Parathyroid adenoma (tissue), 2 donors: ENCODE results near the gene CDK5RAP2.

Source experiments
- H2AFZ ChIP-seq: fragments of 300-600 bp; sonication (generic); one replicate; pipeline ENCODE4 v1.7.0; 2017; ENCODE audit warnings: antibody characterized with exemption, mild to moderate bottlenecking
- H3K27ac ChIP-seq: fragments of 300-600 bp; sonication (generic); one replicate; pipeline ENCODE4 v1.7.0; 2017
- H3K27me3 ChIP-seq: fragments of 300-600 bp; sonication (generic); one replicate; pipeline ENCODE4 v1.7.0; 2017; ENCODE audit warnings: low read length; ENCODE audit not compliant: control insufficient read depth, insufficient read depth
- H3K36me3 ChIP-seq: fragments of 300-600 bp; sonication (generic); one replicate; pipeline ENCODE4 v1.7.0; 2017; ENCODE audit warnings: low read length; ENCODE audit not compliant: control insufficient read depth, insufficient read depth
- H3K4me1 ChIP-seq: fragments of 300-600 bp; sonication (generic); one replicate; pipeline ENCODE4 v1.7.0; 2017; ENCODE audit warnings: control low read depth
- H3K4me2 ChIP-seq: fragments of 300-600 bp; sonication (generic); one replicate; pipeline ENCODE4 v1.7.0; 2017; ENCODE audit warnings: low read length
- H3K4me3 ChIP-seq: fragments of 300-600 bp; sonication (generic); one replicate; pipeline ENCODE4 v1.7.0; 2017; ENCODE audit warnings: low read depth, low read length
- H3K79me2 ChIP-seq: fragments of 300-600 bp; sonication (generic); one replicate; pipeline ENCODE4 v1.7.0; 2017; ENCODE audit warnings: control low read depth
- H3K9ac ChIP-seq: fragments of 300-600 bp; sonication (generic); one replicate; pipeline ENCODE4 v1.7.0; 2017; ENCODE audit warnings: mild to moderate bottlenecking
- H3K9me3 ChIP-seq: fragments of 300-600 bp; sonication (generic); one replicate; pipeline ENCODE4 v1.7.0; 2017; ENCODE audit warnings: low read length; ENCODE audit not compliant: control insufficient read depth
- TF ChIP-seq, protein P1 (sequence below): fragments of 300-600 bp; sonication (generic); IDR thresholded peaks from one replicate; pipeline ENCODE4 v1.7.0; 2017; ENCODE audit warnings: antibody characterized with exemption, mild to moderate bottlenecking
- donor health status: primary hyperparathyroidism.

The CDK5RAP2 gene

DNA sequence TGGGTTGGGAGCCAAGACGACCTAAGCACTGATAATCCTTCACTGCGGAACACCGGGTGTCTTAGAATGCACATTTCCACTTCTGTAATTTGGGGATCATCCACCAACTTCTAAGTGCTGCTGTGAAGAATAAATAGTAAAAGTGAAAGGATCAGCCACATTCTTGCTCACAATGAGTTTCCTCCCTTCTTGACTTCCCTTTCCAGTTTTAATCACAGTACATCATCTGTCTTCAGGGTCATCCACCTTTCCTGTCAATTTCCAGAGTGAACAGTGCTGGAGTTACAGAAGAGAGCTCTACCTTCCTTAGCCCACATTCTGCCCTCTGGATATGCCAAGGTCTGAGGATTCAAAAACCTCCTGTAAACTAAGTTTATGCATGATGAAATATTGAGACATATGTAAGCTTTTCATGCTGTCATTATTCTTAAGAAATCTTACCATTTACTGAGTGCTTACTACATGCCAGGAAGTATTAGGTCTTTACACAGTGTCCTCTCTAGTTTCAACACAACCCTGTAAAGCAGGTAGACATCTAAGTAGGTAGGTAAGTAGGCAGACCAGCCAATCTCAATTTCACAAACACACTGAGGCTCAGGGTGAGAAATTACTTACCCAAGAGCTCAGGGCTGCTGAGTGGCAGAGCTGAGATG is 105.2 kb downstream of the CDK5RAP2 start:
- Histone ChIP-seq H3K4me1 (peaks cover 6% of the 10 kb centered on the region), H2AFZ (no peak overlapping the region), H3K9me3 (no peaks in the 10 kb centered on the region), H3K27ac (no peak overlapping the region), H3K4me3 (no peak overlapping the region), H3K27me3 (no peaks in the 10 kb centered on the region), H3K9ac (no peak overlapping the region), H3K79me2 (no peaks in the 10 kb centered on the region), H3K4me2 (no peak overlapping the region), H3K36me3 (no peaks in the 10 kb centered on the region)
- TF ChIP-seq, protein P1, sequence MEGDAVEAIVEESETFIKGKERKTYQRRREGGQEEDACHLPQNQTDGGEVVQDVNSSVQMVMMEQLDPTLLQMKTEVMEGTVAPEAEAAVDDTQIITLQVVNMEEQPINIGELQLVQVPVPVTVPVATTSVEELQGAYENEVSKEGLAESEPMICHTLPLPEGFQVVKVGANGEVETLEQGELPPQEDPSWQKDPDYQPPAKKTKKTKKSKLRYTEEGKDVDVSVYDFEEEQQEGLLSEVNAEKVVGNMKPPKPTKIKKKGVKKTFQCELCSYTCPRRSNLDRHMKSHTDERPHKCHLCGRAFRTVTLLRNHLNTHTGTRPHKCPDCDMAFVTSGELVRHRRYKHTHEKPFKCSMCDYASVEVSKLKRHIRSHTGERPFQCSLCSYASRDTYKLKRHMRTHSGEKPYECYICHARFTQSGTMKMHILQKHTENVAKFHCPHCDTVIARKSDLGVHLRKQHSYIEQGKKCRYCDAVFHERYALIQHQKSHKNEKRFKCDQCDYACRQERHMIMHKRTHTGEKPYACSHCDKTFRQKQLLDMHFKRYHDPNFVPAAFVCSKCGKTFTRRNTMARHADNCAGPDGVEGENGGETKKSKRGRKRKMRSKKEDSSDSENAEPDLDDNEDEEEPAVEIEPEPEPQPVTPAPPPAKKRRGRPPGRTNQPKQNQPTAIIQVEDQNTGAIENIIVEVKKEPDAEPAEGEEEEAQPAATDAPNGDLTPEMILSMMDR: no peak

DNA sequence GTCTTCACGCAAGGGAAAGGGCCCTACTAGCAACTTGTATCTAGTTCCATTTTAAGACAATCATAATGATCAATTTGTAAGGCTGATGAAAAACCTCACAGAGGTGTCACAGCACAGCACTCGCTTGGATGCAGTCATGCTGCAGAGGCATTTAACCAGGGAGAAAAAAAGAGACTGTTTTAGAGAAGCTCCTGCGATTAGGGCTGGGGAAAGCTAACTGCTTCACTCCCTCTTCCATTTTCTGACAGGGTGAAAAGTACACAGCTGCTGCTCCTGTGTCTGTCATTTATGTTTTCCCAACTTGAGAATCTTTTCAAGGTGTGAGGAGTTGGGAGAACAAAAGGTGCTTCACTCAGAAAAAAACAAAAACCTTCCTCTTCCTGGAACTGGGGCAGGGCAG is 106.4 kb downstream of the CDK5RAP2 start:
- Histone ChIP-seq H2AFZ (no peak overlapping the region), H3K36me3 (no peaks in the 10 kb centered on the region), H3K27me3 (no peaks in the 10 kb centered on the region), H3K79me2 (no peaks in the 10 kb centered on the region), H3K27ac (no peak overlapping the region), H3K9ac (no peak overlapping the region), H3K4me2 (no peak overlapping the region), H3K4me3 (no peak overlapping the region), H3K9me3 (no peaks in the 10 kb centered on the region), H3K4me1 (peaks cover 6% of the 10 kb centered on the region)
- TF ChIP-seq, protein P1: no peak

DNA sequence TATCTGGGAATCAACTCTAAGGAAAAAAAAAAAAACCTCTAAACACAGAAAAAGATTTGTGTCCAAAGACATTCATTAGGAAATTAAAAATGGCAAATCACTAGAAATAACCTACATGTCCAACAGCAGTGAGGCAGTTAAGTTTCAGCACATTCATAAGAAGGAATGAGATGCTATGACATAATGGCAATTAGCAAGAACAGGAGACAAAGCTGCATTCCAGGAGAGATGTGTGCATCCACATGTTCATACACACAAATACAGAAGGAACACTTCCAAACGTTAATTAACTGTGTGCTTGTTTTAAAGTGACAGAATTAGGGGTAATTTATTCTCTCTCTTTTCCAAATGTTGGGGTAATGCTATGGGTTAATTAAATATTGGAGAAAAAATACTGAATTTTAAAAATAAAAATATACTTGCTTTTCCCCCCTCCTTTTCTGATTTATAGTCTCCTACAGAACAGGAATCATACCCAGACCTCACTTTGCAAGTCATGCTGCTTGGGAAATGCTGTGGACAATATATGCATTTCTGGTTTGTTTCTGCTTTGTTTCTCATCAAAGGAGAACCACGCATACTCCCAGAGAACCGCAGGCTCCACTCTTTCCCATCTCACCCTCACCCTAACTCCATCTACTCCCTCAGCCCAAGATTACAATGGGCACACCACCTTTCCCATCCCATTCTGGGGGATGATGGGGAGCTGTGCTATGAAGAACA is 114.1 kb downstream of the CDK5RAP2 start:
- H3K36me3 ChIP-seq: no peaks in the 10 kb centered on the region
- TF ChIP-seq, protein P1: no peak
- no peak overlapping the region for H3K9ac ChIP-seq

DNA sequence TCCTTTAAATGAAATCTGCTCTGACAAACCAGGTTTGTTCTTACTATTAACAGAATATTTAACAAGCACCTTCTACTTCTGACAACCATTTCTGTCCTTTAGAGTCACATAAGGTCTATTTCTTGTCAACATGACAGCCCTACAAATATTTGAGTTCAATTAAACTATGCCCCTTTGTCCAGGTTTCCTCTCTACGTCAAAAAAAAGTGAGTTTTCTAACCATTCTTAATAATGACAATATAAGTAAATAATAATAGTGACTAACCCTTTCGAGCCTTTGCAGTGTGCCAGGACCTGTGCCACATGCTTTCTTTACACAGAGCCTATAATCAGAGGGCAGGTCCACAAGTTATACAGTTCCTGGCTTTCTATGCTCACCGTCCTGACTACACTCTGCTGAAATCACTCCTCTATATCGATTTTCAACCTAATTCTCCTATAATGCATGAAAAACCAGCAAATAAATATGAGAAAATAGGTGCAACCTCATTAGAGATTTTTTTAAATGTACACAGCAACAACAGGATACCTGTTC is 115.0 kb downstream of the CDK5RAP2 start:
- H3K36me3 ChIP-seq: no peaks in the 10 kb centered on the region

More for the DNA sequence above, 114.1 kb downstream of the CDK5RAP2 start:
- no peaks in the 10 kb centered on the region for H3K79me2 ChIP-seq
- H3K27ac ChIP-seq: no peak overlapping the region
- H3K4me1 ChIP-seq: no peaks in the 10 kb centered on the region
- H2AFZ ChIP-seq: no peak overlapping the region
- no peaks in the 10 kb centered on the region for H3K9me3 ChIP-seq
- no peak overlapping the region for H3K4me2 ChIP-seq
- H3K27me3 ChIP-seq: no peaks in the 10 kb centered on the region
- no peak overlapping the region for H3K4me3 ChIP-seq

More for the DNA sequence above, 115.0 kb downstream of the CDK5RAP2 start:
- Histone ChIP-seq H3K9ac (no peak overlapping the region), H2AFZ (no peak overlapping the region), H3K9me3 (no peaks in the 10 kb centered on the region), H3K4me1 (no peaks in the 10 kb centered on the region), H3K27me3 (no peaks in the 10 kb centered on the region), H3K79me2 (no peaks in the 10 kb centered on the region), H3K27ac (no peak overlapping the region), H3K4me3 (no peak overlapping the region), H3K4me2 (no peak overlapping the region)
- TF ChIP-seq, protein P1: no peak
